Activated T-cell treated with anti-CD3 and anti-CD28 coated beads, Interleukin-2, amount 50 U/mL, for 72 hours (primary cell): ENCODE results near the gene VPS11. TPM values are rescaled to one million over a fixed set of nuclear protein-coding genes. Genes with fewer than 3 reads are reported as not detected.

ENCODE experiments used
- ATAC-seq, 2 donors: fragments of 150-1000 bp; cut with Tn5 transposase; replicated peaks in 1 of 2; 2 replicates each; pipeline ENCODE4 v1.10.0; 2021; ENCODE audit warnings: moderate library complexity in 2 of 2, mild to moderate bottlenecking in 1 of 2
- DNase-seq, 2 donors: peaks; one replicate each; pipeline ENCODE4 v3.0.0; 2021 to 2022; ENCODE audit warnings: mixed read lengths in 1 of 2
- H3K27ac Mint-ChIP-seq: one replicate; pipeline ENCODE4 v1.8.0; 2022; ENCODE audit warnings: mild to moderate bottlenecking, moderate library complexity, mixed read lengths
- H3K27me3 Mint-ChIP-seq: one replicate; pipeline ENCODE4 v1.8.0; 2022; ENCODE audit warnings: low read depth, mixed read lengths
- H3K36me3 Mint-ChIP-seq, 2 donors: one replicate each; pipeline ENCODE4 v1.8.0; 2022; ENCODE audit warnings: mixed read lengths in 2 of 2, mild to moderate bottlenecking in 1 of 2; ENCODE audit not compliant: insufficient read depth in 2 of 2
- H3K4me1 Mint-ChIP-seq: one replicate; pipeline ENCODE4 v1.8.0; 2022; ENCODE audit warnings: low read depth, mixed read lengths
- H3K4me3 Mint-ChIP-seq, 2 donors: one replicate each; pipeline ENCODE4 v1.8.0; 2022; ENCODE audit warnings: mild to moderate bottlenecking in 2 of 2, mixed read lengths in 2 of 2, moderate library complexity in 2 of 2
- H3K9me3 Mint-ChIP-seq, 2 donors: one replicate each; pipeline ENCODE4 v1.8.0; 2022; ENCODE audit warnings: mixed read lengths in 2 of 2
- total RNA-seq, 2 donors: library from RNA; stranded (reverse); gene quantifications; one replicate each; pipeline ENCODE4 v1.2.3, GENCODE V29; 2022

The VPS11 gene
- total RNA-seq, 2 donors from 2014 or later, result 24.0 to 24.2 TPM

- ATAC-seq (no peak), DNase-seq (no peak)
- no peak overlapping the region for H3K4me3 Mint-ChIP-seq
- peaks cover 6% of the 10 kb centered on the region in 2 donors for H3K36me3 Mint-ChIP-seq
- H3K9me3 Mint-ChIP-seq, result no peaks in the 10 kb centered on the region
- no peak overlapping the region for H3K27ac Mint-ChIP-seq
- peaks cover 63% of the 10 kb centered on the region for H3K4me1 Mint-ChIP-seq
- H3K27me3 Mint-ChIP-seq, result no peaks in the 10 kb centered on the region
Observed at GRCh38 chr11:119103793-119104192, 36.2 kb downstream of the VPS11 start.

GRCh38 chr11:119106564-119107537, 39.2 kb downstream of the VPS11 start, which contains the start of gene C2CD2L:
C2CD2L (plus strand) TSS chr11:119107344; CDS start chr11:119107742, 398 bp downstream.
- Mint-ChIP-seq H3K4me1 (peaks cover 60% of the 10 kb centered on the region), H3K27me3 (no peaks in the 10 kb centered on the region), H3K27ac (peak within 1 kb of the TSS; percentile 88), H3K4me3 (peak within 1 kb of the TSS; percentile 96 to 97), H3K9me3 (no peaks in the 10 kb centered on the region), H3K36me3 (peaks cover 2 to 13% of the 10 kb centered on the region in 2 donors)
- ATAC-seq (peak; percentile 92 to 95), DNase-seq (peak; percentile 92 to 94)

GRCh38 chr11:119107538-119108145, 40.0 kb downstream of the VPS11 start:
- Mint-ChIP-seq H3K4me3 (peak overlapping the region; percentile 96 to 97), H3K36me3 (peaks cover 2 to 13% of the 10 kb centered on the region in 2 donors), H3K27ac (no peak overlapping the region), H3K27me3 (no peaks in the 10 kb centered on the region), H3K9me3 (no peaks in the 10 kb centered on the region), H3K4me1 (peaks cover 62% of the 10 kb centered on the region)
- ATAC-seq (peak; percentile 21 to 22), DNase-seq (peak in 1 of 2 donors; percentile 18)

- ATAC-seq (peak in 1 of 2 donors; percentile 20), DNase-seq (peak in 1 of 2 donors; percentile 44)
- Mint-ChIP-seq H3K4me1 (peaks cover 57% of the 10 kb centered on the region), H3K4me3 (peak overlapping the region; percentile 95 to 97), H3K27ac (peak overlapping the region; percentile 73), H3K27me3 (no peaks in the 10 kb centered on the region), H3K36me3 (peaks cover 2 to 18% of the 10 kb centered on the region in 2 donors), H3K9me3 (no peaks in the 10 kb centered on the region)
Observed at GRCh38 chr11:119108146-119108856, 40.7 kb downstream of the VPS11 start.

GRCh38 chr11:119108857-119109221, 41.2 kb downstream of the VPS11 start:
- no peak for ATAC-seq
- no peak for DNase-seq
- peak overlapping the region; percentile 95 to 97 for H3K4me3 Mint-ChIP-seq
- peaks cover 2 to 19% of the 10 kb centered on the region in 2 donors for H3K36me3 Mint-ChIP-seq
- no peaks in the 10 kb centered on the region for H3K27me3 Mint-ChIP-seq
- peaks cover 52% of the 10 kb centered on the region for H3K4me1 Mint-ChIP-seq
- H3K9me3 Mint-ChIP-seq, result no peaks in the 10 kb centered on the region
- H3K27ac Mint-ChIP-seq, result peak overlapping the region; percentile 73

- H3K27ac Mint-ChIP-seq, result no peak overlapping the region
- H3K4me3 Mint-ChIP-seq, result peak overlapping the region in 1 of 2 donors; percentile 95
- no peak for DNase-seq
- peaks cover 50% of the 10 kb centered on the region for H3K4me1 Mint-ChIP-seq
- ATAC-seq, result no peak
- H3K27me3 Mint-ChIP-seq, result no peaks in the 10 kb centered on the region
- H3K9me3 Mint-ChIP-seq, result no peaks in the 10 kb centered on the region
- H3K36me3 Mint-ChIP-seq, result peaks cover 2 to 19% of the 10 kb centered on the region in 2 donors
Observed at GRCh38 chr11:119109843-119110242, 42.2 kb downstream of the VPS11 start.

GRCh38 chr11:119110439-119110838, 42.8 kb downstream of the VPS11 start:
- peaks cover 52% of the 10 kb centered on the region for H3K4me1 Mint-ChIP-seq
- no peak overlapping the region for H3K4me3 Mint-ChIP-seq
- H3K36me3 Mint-ChIP-seq, result peaks cover 4 to 22% of the 10 kb centered on the region in 2 donors
- no peak for ATAC-seq
- no peak for DNase-seq
- no peaks in the 10 kb centered on the region for H3K9me3 Mint-ChIP-seq
- H3K27me3 Mint-ChIP-seq, result no peaks in the 10 kb centered on the region
- H3K27ac Mint-ChIP-seq, result peak overlapping the region; percentile 16

GRCh38 chr11:119111361-119111925, 43.8 kb downstream of the VPS11 start:
- no peak overlapping the region for H3K4me3 Mint-ChIP-seq
- H3K4me1 Mint-ChIP-seq, result peaks cover 55% of the 10 kb centered on the region
- H3K27ac Mint-ChIP-seq, result no peak overlapping the region
- H3K9me3 Mint-ChIP-seq, result no peaks in the 10 kb centered on the region
- H3K36me3 Mint-ChIP-seq, result peaks cover 4 to 23% of the 10 kb centered on the region in 2 donors
- ATAC-seq (no peak), DNase-seq (no peak)
- no peaks in the 10 kb centered on the region for H3K27me3 Mint-ChIP-seq

- H3K36me3 Mint-ChIP-seq, result peaks cover 4 to 27% of the 10 kb centered on the region in 2 donors
- no peak for DNase-seq
- H3K27me3 Mint-ChIP-seq, result no peaks in the 10 kb centered on the region
- H3K9me3 Mint-ChIP-seq, result no peaks in the 10 kb centered on the region
- H3K4me3 Mint-ChIP-seq, result no peak overlapping the region
- no peak for ATAC-seq
- no peak overlapping the region for H3K27ac Mint-ChIP-seq
- peaks cover 56% of the 10 kb centered on the region for H3K4me1 Mint-ChIP-seq
Observed at GRCh38 chr11:119112314-119113020, 44.8 kb downstream of the VPS11 start.

- H3K4me3 Mint-ChIP-seq, result no peak overlapping the region
Observed at GRCh38 chr11:119113716-119114115, 46.1 kb downstream of the VPS11 start.

GRCh38 chr11:119114351-119114750, 46.7 kb downstream of the VPS11 start:
- Mint-ChIP-seq H3K9me3 (no peaks in the 10 kb centered on the region), H3K36me3 (peaks cover 4 to 25% of the 10 kb centered on the region in 2 donors), H3K4me1 (peaks cover 44% of the 10 kb centered on the region), H3K27ac (no peak overlapping the region), H3K27me3 (no peaks in the 10 kb centered on the region), H3K4me3 (no peak overlapping the region)
- ATAC-seq (no peak), DNase-seq (no peak)

More at GRCh38 chr11:119113716-119114115, 46.1 kb downstream of the VPS11 start:
- ATAC-seq (no peak), DNase-seq (no peak)
- H3K4me1 Mint-ChIP-seq, result peaks cover 50% of the 10 kb centered on the region
- H3K36me3 Mint-ChIP-seq, result peaks cover 4 to 25% of the 10 kb centered on the region in 2 donors
- no peaks in the 10 kb centered on the region for H3K27me3 Mint-ChIP-seq
- no peaks in the 10 kb centered on the region for H3K9me3 Mint-ChIP-seq
- no peak overlapping the region for H3K27ac Mint-ChIP-seq
